ENCODE results near the gene MAPK10. TPM values are rescaled to one million over a fixed set of nuclear protein-coding genes. Genes with fewer than 3 reads are reported as not detected.

Gene MAPK10
- total RNA-seq, 1 experiment from 2014 or later = 5.3 TPM

GRCh38 chr4:85951099-85951498 is 408.8 kb downstream of the MAPK10 start:
- intact Hi-C loops (cut with micrococcal nuclease) = no loop called here
- ChIA-PET POLR2A (no interaction called here), CTCF (interaction anchor here (1.7 kb wide), 1 partner anchor 154 kb away, joined by 7 read pairs; no protein-coding TSS in a partner anchor)
- Mint-ChIP-seq H3K4me1 (ENCODE audit: insufficient read depth, unreplicated experiment) (peaks cover 28% of the 10 kb centered on the region), H3K36me3 (ENCODE audit: insufficient read depth, unreplicated experiment) (peaks cover 6% of the 10 kb centered on the region), H3K4me3 (ENCODE audit: unreplicated experiment) (no peak overlapping the region), H3K27me3 (ENCODE audit: insufficient read depth, unreplicated experiment) (no peaks in the 10 kb centered on the region), H3K9me3 (ENCODE audit: unreplicated experiment) (no peaks in the 10 kb centered on the region), H3K27ac (ENCODE audit: low read depth, unreplicated experiment) (no peak overlapping the region)
- no peak for DNase-seq (ENCODE audit: unreplicated experiment)
- BruUV-seq (replicated peaks) = no TSS peak
- no peak for TF ChIP-seq CTCF (IDR thresholded peaks at IDR 0.05; ENCODE audit: unreplicated experiment)

GRCh38 chr4:85946821-85947220 is 413.0 kb downstream of the MAPK10 start:
- no peak overlapping the region for H3K4me3 Mint-ChIP-seq (ENCODE audit: unreplicated experiment)

DNA sequence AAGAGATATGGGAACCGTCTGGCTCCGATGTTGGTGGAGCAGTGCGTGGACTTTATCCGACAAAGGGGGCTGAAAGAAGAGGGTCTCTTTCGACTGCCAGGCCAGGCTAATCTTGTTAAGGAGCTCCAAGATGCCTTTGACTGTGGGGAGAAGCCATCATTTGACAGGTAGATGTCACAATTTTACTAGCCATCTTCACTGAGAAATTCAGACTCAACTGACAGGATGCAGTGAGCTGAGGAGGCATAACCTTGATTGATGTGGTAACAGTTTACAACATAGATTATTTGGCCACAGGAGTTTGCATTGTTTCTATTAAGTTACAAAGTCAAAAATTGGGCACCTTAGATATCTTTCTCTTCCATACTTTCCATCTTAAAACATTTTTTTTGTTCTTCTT is 417.7 kb downstream of the MAPK10 start:
- ChIA-PET POLR2A (interaction anchor here (0.6 to 0.7 kb wide), 2 partner anchors 32 to 43 kb away, joined by 3 to 4 read pairs; no protein-coding TSS in a partner anchor), CTCF (no interaction called here)
- Mint-ChIP-seq H3K9me3 (ENCODE audit: unreplicated experiment) (no peaks in the 10 kb centered on the region), H3K4me1 (ENCODE audit: insufficient read depth, unreplicated experiment) (no peaks in the 10 kb centered on the region), H3K27me3 (ENCODE audit: insufficient read depth, unreplicated experiment) (no peaks in the 10 kb centered on the region), H3K27ac (ENCODE audit: low read depth, unreplicated experiment) (no peak overlapping the region), H3K36me3 (ENCODE audit: insufficient read depth, unreplicated experiment) (no peaks in the 10 kb centered on the region), H3K4me3 (ENCODE audit: unreplicated experiment) (no peak overlapping the region)
- intact Hi-C loops (cut with micrococcal nuclease) = no loop called here
- DNase-seq (ENCODE audit: unreplicated experiment) = no peak
- TF ChIP-seq CTCF (IDR thresholded peaks at IDR 0.05; ENCODE audit: unreplicated experiment) = no peak
- BruUV-seq (replicated peaks) = no TSS peak

More at GRCh38 chr4:85946821-85947220, 413.0 kb downstream of the MAPK10 start:
- ChIA-PET CTCF (no interaction called here), POLR2A (no interaction called here)
- BruUV-seq (replicated peaks) = no TSS peak
- no peak for TF ChIP-seq CTCF (IDR thresholded peaks at IDR 0.05; ENCODE audit: unreplicated experiment)
- no peaks in the 10 kb centered on the region for H3K36me3 Mint-ChIP-seq (ENCODE audit: insufficient read depth, unreplicated experiment)
- H3K27me3 Mint-ChIP-seq (ENCODE audit: insufficient read depth, unreplicated experiment) = no peaks in the 10 kb centered on the region
- no peak for DNase-seq (ENCODE audit: unreplicated experiment)
- H3K4me1 Mint-ChIP-seq (ENCODE audit: insufficient read depth, unreplicated experiment) = no peaks in the 10 kb centered on the region
- H3K27ac Mint-ChIP-seq (ENCODE audit: low read depth, unreplicated experiment) = no peak overlapping the region
- H3K9me3 Mint-ChIP-seq (ENCODE audit: unreplicated experiment) = no peaks in the 10 kb centered on the region
- intact Hi-C loops (cut with micrococcal nuclease) = no loop called here

- Mint-ChIP-seq H3K36me3 (ENCODE audit: insufficient read depth, unreplicated experiment) (no peaks in the 10 kb centered on the region), H3K4me1 (ENCODE audit: insufficient read depth, unreplicated experiment) (no peaks in the 10 kb centered on the region), H3K27ac (ENCODE audit: low read depth, unreplicated experiment) (no peak overlapping the region), H3K9me3 (ENCODE audit: unreplicated experiment) (no peaks in the 10 kb centered on the region), H3K4me3 (ENCODE audit: unreplicated experiment) (no peak overlapping the region), H3K27me3 (ENCODE audit: insufficient read depth, unreplicated experiment) (no peaks in the 10 kb centered on the region)
- no TSS peak for BruUV-seq (replicated peaks)
- POLR2A ChIA-PET = interaction anchor here (0.6 to 1.2 kb wide), 2 partner anchors 14 to 263 kb away, joined by 3 read pairs; no protein-coding TSS in a partner anchor
- TF ChIP-seq CTCF (IDR thresholded peaks at IDR 0.05; ENCODE audit: unreplicated experiment) = no peak
- CTCF ChIA-PET = interaction anchor here (0.6 kb wide), 1 partner anchor 569 kb away, joined by 4 read pairs; no protein-coding TSS in a partner anchor
- no peak for DNase-seq (ENCODE audit: unreplicated experiment)
- intact Hi-C loops (cut with micrococcal nuclease) = no loop called here
Observed at GRCh38 chr4:85940151-85940550, 419.7 kb downstream of the MAPK10 start.

Other genes with a start within 250 kb of the MAPK10 start
- 23.0 and 28.3 TPM in 2 replicates for gene PTPN13, start 234.3 kb upstream of the MAPK10 start, total RNA-seq (2022)